ENCODE data around the gene DEDD.

DNA sequence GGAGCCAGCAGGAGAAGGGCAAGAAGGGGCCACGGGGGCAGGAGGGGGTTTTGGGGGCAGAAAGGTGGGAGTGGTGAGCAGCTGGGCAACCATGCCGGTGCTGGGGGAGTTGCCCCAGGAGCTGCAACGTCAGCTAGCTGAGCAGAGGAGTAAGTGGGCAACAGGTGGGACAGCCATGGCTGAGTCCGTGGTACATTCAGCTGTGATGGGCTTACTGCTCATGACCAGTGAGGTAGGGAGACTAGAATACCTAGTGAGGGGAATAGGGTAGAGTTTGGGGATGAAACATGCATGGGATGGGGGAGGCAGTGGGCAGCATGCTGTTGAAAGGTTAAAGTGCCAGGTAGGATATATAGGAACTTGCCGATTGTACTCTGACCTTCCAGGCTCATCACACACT, 29.2 kb upstream of the DEDD start:
- TF ChIP-seq, protein P1, sequence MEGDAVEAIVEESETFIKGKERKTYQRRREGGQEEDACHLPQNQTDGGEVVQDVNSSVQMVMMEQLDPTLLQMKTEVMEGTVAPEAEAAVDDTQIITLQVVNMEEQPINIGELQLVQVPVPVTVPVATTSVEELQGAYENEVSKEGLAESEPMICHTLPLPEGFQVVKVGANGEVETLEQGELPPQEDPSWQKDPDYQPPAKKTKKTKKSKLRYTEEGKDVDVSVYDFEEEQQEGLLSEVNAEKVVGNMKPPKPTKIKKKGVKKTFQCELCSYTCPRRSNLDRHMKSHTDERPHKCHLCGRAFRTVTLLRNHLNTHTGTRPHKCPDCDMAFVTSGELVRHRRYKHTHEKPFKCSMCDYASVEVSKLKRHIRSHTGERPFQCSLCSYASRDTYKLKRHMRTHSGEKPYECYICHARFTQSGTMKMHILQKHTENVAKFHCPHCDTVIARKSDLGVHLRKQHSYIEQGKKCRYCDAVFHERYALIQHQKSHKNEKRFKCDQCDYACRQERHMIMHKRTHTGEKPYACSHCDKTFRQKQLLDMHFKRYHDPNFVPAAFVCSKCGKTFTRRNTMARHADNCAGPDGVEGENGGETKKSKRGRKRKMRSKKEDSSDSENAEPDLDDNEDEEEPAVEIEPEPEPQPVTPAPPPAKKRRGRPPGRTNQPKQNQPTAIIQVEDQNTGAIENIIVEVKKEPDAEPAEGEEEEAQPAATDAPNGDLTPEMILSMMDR (IDR thresholded peaks at IDR 0.05): no peak
- no peak for TF ChIP-seq POLR2A (IDR thresholded peaks at IDR 0.05)
- TF ChIP-seq EP300 (IDR thresholded peaks at IDR 0.05): no peak
- no peak for TF ChIP-seq POLR2AphosphoS5 (IDR thresholded peaks at IDR 0.05)
